H4 (cell line): ENCODE data around the gene CYP2W1. TPM values are rescaled to one million over a fixed set of nuclear protein-coding genes. Genes with fewer than 3 reads are reported as not detected.

Experiments used
- DNase-seq: peaks from one replicate; pipeline ENCODE4 v3.0.0-alpha.2; 2015; ENCODE audit warnings: low spot score
- total RNA-seq: library from RNA; depleted of rRNA; stranded (reverse); fragments of >200 nt; shearing (Covaris generic); gene quantifications from 2 replicates; pipeline ENCODE4 v1.2.3, GENCODE V29; 2014

CYP2W1 gene
- total RNA-seq, 1 experiment from 2014 or later = not detected

DNA sequence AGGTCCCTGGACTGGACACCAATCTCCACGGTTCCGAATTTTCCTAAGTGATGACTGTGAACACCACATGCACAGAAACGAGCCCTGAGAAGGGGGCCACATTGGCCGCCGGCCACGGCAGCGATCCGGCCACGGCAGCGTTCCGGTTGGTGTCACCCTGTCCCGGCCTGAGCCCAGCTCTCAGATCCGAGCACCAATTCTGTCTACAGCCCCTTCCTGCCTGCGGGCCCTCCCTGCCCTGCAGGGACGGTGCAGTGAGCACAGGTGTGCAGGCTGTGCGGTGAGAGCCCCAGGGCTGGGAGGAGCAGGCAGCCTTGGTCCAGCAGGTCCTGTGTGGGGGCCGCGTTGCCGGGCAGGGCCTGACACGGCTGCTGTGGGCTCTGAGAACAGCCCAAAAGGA lies 31.7 kb downstream of the CYP2W1 start:
- DNase-seq = no peak

DNA sequence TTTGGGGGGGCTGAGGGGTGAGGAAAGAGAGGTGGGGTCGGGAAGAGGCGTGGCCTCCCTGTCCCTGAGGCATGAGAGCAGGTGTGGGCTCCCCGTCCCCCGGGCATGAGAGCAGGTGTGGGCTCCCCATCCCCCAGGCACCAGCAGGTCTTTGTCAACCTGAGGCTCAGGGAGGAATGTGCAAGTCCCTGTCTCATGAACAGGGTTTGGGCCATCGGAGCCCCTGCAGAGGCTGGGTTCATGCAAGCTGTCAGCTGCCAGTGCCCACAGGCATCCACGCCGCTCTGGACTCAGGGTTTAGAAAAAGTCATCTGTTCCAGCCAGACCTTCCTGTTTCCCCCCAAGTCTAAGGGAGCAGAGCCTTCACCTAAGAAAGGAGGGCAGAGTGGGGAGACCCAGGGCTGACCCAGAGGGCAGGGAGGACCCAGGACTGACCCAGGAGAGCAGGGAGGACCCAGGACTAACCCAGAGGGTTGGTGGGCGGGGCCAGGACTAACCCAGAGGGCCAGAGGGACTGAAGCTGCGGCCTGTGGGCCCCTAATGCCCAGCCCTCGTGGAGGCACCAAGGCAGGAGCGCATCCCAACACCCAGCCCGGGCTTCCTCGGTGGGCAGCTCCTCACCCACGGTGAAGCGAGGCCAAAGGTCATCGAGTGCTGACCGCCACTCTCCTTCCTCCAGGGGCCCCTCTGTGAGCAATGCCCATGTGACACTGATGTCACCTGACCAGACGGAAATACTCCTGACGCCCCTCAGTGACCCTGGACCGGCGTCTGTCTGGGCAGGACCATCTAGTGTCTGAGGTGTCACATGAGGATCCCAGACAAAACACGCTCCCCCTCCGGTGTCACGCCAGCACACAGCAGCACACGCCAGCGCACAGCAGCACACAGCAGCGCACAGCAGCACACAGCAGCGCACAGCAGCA lies 32.5 kb downstream of the CYP2W1 start:
- DNase-seq = no peak

- DNase-seq = no peak
Measured at GRCh38 chr7:1016577-1017531, 33.9 kb downstream of the CYP2W1 start.

DNA sequence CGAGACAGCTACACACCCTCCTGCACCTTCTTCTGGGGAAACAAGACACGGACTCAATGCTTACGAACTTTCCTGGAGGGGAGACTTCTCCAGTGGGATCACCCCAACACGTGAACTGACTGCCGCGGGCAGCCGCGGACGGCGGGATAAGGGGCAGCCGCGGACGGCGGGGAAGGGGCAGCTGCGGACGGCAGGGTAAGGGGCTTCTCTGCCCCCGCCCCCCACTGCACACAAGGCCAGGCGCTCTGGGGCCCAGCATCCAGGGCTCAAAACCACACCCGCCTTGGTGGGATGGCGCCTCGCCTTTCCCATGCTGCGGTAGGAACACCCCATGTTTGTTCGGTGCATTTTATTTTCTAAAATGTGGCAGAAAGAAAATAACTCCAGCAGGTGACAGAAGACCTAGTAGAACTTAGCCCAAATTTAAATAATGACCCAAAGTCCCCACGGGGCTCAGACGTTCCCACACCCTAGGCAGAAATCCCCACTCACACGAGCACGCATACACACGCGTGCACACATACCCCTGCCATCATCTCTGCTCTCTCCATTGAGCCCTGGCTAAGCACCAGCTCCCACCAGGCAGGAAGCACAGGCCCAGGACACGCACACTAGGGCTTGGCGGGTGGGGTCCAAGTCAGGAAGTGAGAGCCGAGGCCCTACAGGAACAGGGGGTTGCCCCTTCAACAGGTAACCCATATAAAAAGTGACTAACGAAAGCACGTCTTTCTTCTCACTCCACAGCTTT lies 34.8 kb downstream of the CYP2W1 start:
- DNase-seq = no peak

- no peak for DNase-seq
Measured at GRCh38 chr7:1018334-1018695, 35.3 kb downstream of the CYP2W1 start.

DNA sequence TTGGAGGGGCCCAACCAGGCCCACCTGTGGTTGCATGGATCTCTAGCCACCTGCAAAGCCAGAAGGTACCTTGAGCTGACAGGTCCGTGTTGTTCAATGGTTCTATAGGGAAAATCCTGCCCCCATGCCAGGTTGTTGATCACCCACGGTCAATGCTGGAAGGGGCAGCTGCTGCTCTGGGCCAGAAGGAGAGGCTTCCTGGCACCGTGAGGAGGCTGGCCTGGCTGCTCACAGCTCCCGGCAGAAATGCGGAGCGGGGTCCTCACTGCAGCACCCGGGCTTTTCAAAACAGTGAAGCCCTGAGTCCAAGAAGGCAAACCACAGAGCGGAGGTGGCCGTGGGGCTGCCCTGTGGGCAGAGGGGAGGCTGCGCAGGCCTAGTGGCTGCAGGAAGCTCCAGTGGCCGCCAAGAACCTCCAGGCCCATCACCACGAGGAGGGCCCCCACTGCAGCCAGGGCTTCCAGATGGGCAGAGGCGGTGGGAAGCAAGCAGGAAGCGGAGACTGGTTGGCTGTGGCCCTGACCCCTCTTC lies 36.3 kb downstream of the CYP2W1 start:
- no peak for DNase-seq

DNA sequence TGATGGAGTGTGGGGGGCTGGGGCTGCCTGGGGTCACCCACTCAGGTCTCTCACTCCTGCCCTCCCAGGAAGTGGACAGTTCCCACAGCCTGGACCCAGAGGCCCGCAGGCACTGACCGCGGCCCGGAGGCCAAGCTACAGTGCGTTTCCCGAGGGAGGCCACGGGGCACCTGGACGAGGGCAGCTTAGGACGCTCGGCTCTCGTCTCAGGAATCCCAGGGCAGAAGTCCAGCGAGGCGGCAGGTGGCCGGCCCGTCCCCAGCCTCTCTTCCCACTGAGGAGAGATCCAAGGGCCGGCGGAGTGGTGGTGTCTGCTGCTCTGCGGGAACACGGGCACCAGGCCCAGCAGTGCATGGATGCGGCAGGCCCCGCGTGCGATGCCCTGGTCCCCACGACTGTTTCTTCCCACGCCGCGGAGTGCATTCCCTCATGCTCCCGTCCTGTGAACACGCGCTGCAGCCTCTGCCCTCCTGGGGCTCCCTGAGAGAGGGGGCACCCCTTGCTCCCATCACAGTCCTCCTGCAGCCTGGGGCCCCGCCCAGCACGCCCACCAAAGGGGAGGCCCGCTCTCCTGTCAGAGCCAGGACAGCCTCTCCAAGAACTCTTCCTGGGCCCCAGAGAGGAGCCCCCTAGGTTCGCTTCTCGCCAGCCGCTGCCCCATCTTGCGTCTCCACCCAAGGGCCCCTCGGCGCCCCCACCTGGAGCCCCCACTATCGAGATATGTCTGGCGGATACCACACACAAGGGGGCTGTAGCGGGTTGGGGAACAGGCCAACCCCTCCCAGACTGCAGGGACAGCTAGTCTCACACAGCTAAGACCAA lies 37.0 kb downstream of the CYP2W1 start:
- no peak for DNase-seq

DNA sequence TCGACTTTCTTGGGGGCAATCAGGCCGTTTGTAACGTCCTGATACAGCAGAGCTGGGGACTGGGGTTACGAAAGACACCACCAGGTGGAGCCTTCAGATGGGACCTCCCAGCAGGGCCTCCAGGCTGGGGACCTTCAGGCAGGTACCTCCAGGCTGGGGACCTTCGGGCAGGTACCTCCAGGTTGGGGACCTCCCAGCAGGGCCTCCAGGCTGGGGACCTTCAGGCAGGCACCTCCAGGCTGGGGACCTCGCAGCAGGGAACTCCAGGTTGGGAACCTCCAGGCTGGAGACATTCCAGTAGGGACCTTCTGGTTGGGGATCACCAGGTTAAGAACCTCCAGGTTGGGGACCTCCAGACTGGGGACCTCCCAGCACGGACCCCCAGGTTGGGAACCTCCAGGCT lies 37.9 kb downstream of the CYP2W1 start:
- DNase-seq = no peak

DNA sequence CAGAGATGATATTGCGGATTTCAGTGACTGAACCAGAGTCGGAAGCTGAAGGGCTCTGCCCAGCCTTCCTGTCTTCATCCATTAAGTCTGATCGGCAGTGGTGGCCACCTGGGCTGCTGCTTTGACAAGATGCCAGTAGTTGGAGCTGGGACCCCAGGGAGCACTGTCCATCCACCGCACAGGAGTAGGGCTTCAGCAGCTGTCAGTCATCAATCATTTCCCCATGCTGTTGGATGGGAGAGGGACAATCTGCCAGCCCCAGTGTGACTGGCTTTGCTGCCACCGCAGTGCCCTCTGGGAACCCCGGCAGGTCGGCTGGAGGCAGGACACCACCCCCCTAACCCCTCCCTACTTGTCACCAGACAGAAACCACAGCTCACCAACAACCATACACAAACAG lies 38.4 kb downstream of the CYP2W1 start:
- DNase-seq = no peak

DNA sequence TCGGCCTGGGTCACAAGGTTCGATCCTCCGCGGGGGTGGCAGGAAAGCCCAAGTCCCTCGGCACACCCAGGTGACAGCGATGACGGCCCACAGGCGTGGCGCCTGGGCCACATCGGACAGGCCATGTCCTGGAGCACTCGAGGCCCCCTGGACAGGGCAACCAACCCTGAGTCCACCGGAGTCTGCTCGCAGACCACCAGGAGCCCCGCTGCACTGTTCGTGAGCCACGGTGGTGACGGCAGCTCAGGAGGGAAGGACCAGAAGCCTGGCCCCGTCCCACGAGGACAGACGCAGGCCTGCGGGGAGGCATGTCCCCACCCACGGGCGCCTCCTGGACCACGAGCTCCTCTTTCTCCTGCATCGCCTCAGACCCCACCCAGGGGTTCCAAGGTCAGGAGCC lies 39.0 kb downstream of the CYP2W1 start:
- DNase-seq = no peak

DNA sequence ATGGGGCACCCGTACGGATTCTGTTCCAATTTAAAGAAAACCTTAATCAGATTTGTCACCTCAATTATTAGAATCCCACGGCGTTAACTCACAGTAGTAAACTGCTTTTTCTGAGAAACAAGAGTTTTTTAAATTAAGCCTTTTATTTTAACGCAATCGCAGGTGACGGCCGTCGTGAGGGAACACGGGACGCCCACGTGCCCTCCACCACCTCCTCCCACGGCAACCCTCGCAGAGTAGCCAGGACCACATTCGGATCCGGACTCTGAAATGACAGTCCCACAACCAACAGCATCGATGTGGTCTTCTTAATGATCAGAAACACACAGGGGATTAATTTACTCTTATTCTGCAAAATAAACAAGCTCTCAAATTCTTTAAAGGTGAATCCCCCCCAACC lies 39.4 kb downstream of the CYP2W1 start:
- no peak for DNase-seq

DNA sequence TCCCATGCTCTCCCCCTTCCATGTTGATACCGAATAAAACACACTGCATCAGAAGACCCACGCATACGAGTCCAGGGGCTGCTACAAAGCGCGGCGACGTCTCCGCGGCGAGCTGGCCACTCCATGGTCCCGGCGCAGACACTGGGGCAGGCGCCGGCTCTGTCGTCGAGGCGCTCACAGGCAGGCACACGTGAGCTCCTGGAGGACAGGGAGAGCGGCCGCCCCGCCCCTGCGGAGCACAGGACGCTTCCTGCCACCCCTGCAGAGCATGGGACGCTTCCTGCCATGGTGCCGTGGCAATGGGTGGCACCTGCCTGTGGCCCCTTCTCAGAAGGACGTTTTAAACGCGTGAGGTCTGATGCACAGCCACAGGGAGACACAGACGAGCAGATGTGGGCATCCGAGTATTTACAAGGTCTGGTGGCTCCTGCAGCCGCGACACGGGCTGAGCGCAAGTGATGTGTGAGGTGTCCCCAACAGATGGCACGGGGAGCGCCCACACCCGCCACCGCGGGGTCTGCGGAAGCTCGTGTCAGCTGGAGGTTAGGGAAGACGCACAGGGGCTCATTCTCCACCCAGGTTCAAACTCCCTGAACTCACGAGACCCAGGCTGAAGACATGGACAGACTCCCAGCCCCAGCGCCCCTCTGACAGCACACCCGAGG lies 40.0 kb downstream of the CYP2W1 start:
- DNase-seq = no peak

GRCh38 chr7:1024331-1024841 lies 41.4 kb downstream of the CYP2W1 start:
- no peak for DNase-seq

DNA sequence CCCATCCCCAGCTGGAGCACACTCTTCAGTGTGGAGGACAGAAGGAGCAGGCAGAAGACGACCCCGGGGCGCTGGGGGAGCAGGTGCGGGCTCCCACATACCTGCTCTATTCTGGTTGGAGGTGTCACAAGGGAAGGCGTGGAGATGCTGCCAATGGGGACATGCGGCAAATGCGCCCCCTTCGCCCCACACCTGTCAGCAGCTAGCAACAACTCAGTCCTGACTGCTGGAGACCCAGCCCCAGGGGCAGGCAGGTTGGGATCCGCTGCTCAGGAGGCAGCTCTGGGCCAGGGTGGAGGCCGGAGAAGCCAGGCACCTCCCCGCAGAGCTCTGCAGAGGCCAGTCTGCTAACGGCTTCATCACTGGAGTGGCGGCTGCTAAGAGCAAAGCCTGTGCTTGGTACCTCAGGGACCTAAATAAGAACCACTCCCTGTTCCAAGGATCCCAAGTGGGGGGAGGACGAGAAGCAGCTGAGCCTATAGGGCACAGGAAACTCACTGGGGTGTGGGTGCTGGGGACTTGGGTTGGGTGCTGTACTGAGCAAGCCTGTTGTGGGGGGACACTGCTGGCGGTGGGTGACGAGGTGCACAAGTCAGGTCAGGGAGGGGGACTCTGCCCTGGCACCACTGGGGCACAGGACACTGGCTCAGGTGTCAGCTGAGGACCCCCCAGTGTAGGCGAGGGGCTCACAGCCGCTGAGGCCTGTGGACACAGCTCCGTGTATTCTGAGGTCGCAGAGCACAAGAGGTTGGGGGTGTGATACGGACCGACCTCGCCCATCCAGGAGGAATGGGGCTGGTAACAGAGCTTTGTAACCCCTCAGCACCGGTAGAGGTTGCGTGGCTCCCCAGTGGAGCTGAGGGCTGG lies 42.1 kb downstream of the CYP2W1 start:
- DNase-seq = no peak

- DNase-seq = no peak
Measured at GRCh38 chr7:1025743-1026581, 43.0 kb downstream of the CYP2W1 start.

DNA sequence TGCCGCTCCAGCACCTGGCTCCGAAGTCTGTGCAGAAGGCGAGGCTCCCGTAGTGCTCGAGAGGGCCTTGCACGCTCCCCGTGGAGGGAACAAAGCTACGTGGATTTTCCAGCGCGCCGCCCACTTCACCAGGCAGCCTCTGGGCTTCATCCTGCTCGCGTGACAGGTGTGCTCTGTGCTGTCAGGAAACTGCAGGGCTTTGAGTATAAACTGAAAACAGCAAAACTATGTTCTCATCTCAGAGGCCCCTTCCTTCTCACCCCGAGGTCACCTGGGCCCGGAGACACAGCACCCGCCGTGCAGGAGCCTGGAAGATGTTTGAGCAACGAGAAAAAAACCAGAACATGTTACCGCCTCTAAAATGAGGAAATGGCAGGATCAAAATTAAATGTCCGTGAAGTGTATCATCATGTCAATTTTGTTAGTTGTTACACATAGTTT lies 43.8 kb downstream of the CYP2W1 start:
- no peak for DNase-seq

GRCh38 chr7:1027242-1028043 lies 44.5 kb downstream of the CYP2W1 start:
- no peak for DNase-seq
